Stimulated activated CD8-positive, alpha-beta memory T cell treated with anti-CD3 and anti-CD28 coated beads, Interleukin-4, amount 100 ng/mL, for 4 hours (primary cell): ENCODE measurements around the gene PRDM4.
"Not testable (repeated sequence)": the region's sequence is repeated elsewhere in the genome, so short reads cannot be mapped to it uniquely, and the experiment has no call there.

ENCODE experiments used
- DNase-seq, 2 donors: peaks; one replicate each; pipeline ENCODE4 v3.0.0-alpha.2; 2020; ENCODE audit warnings: low read depth in 2 of 2, low spot score in 1 of 2

Gene PRDM4

GRCh38 chr12:107774349-107775029 lies 13.6 kb upstream of the PRDM4 start, which contains the start of gene ASCL4:
Gene ASCL4, plus strand, starts transcription at chr12:107774704. Its CDS starts 515 bp downstream, at chr12:107775219.
- no peak for DNase-seq

GRCh38 chr12:107767466-107767865 lies 6.5 kb upstream of the PRDM4 start:
- DNase-seq: no peak

- DNase-seq: no peak
These were observed 4.4 kb upstream of the PRDM4 start for GRCh38 chr12:107765316-107765715.

GRCh38 chr12:107764626-107765025 lies 3.7 kb upstream of the PRDM4 start:
- no peak for DNase-seq

- DNase-seq: no peak
These were observed 1.9 kb upstream of the PRDM4 start for GRCh38 chr12:107762874-107763273.

- DNase-seq: no peak
These were observed 566 bp upstream of the PRDM4 start for GRCh38 chr12:107761502-107761904.

GRCh38 chr12:107760207-107760808 lies 629 bp downstream of the PRDM4 start:
- DNase-seq: no peak

GRCh38 chr12:107759410-107759809 lies 1.5 kb downstream of the PRDM4 start:
- DNase-seq: no peak

- DNase-seq: no peak
These were observed 11.9 kb downstream of the PRDM4 start for GRCh38 chr12:107749083-107749482.

GRCh38 chr12:107748472-107748871 lies 12.5 kb downstream of the PRDM4 start:
- no peak for DNase-seq

- DNase-seq: no peak
These were observed 24.0 kb downstream of the PRDM4 start for GRCh38 chr12:107736914-107737313.

GRCh38 chr12:107735763-107736162 lies 25.2 kb downstream of the PRDM4 start:
- no peak for DNase-seq

GRCh38 chr12:107734139-107734538 lies 26.8 kb downstream of the PRDM4 start:
- DNase-seq: no peak

- no peak for DNase-seq
These were observed 28.6 kb downstream of the PRDM4 start for GRCh38 chr12:107732365-107732764.

GRCh38 chr12:107731366-107731765 lies 29.6 kb downstream of the PRDM4 start:
- no peak for DNase-seq

GRCh38 chr12:107730618-107731341 lies 30.2 kb downstream of the PRDM4 start:
- no peak for DNase-seq

- DNase-seq: not testable (repeated sequence)
These were observed 33.2 kb downstream of the PRDM4 start for GRCh38 chr12:107727742-107728141.

GRCh38 chr12:107727327-107727726 lies 33.6 kb downstream of the PRDM4 start:
- not testable (repeated sequence) for DNase-seq

GRCh38 chr12:107718606-107719005 lies 42.3 kb downstream of the PRDM4 start:
- DNase-seq: no peak

GRCh38 chr12:107715780-107716179 lies 45.2 kb downstream of the PRDM4 start:
- no peak for DNase-seq

GRCh38 chr12:107705522-107705921 lies 55.4 kb downstream of the PRDM4 start:
- not testable (repeated sequence) for DNase-seq

GRCh38 chr12:107704041-107704440 lies 56.9 kb downstream of the PRDM4 start:
- DNase-seq: no peak
